ENCODE data around the gene MSANTD1. TPM values are rescaled to one million over a fixed set of nuclear protein-coding genes. Genes with fewer than 3 reads are reported as not detected.
A peak's percentile ranks its signal among the peaks of the same experiment; 100 is the strongest.

Gene MSANTD1
- total and polyA plus RNA-seq, 8 donors = 0.31 to 5.8 (median 2.6) TPM; not detected in 2

DNA sequence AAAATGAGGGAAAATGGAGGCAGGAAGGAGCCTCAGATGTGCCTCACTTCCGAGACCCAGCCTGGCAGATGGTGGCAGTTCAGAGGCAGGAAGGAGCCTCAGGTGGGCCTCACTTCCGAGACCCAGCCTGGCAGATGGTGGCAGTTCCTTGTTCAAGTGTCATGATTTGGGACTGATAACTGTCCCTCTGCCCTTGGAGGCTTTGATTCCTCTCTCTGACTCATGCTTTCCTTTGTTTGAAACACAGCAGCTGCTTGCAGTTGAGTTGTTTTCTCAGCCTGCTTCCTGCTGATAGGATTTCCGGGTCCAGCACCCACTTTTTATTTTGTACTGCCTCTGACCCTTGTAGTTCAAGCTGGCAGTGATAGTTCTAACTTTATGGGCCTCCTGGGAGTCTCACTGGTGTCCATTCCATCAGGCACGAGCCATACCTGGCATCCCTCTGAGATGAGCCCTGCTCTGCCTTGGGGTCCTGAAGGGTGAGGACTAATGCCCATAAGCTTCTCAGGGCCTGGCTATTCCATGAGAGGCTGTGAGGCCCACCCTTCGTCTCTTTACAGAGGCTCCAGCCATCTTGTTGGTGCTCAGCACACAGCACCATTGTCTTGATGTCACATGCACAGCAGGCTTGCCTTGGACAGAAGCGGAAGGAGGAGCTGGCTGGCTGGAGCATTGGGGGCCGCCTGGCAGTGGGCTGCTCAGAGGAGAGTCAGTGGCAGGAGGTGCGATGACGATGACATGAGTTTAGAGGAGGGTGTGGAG lies 56.8 kb downstream of the MSANTD1 start:
- Histone ChIP-seq H3K4me3 (no peak overlapping the region), H3K4me1 (peaks cover 43 to 68% (median 53%) of the 10 kb centered on the region in 4 donors), H3K36me3 (no peaks in the 10 kb centered on the region), H3K27me3 (no peaks in the 10 kb centered on the region), H3K9me3 (no peaks in the 10 kb centered on the region), H3K27ac (peak overlapping the region in 3 of 5 donors; percentile 7 to 62 (median 56))
- intact Hi-C loops (cut with DNase I; ENCODE audit: low total_unique reads) = no loop called here
- WGBS, 5 donors = 71 to 81% (median 73%) methylated on average over 9 of the region's 9 CpGs
- TF ChIP-seq POLR2A (IDR thresholded peaks at IDR 0.05) (no peak), POLR2AphosphoS5 (IDR thresholded peaks at IDR 0.05) (peak in 2 of 3 donors; percentile 41 to 75)
- DNase-seq = no peak

Other genes starting within 250 kb of the MSANTD1 start
- not detected for gene HTT-AS, start 174.6 kb upstream of the MSANTD1 start, total RNA-seq
- not detected for gene HTT-AS, start 174.6 kb upstream of the MSANTD1 start, polyA plus RNA-seq
- 10 to 100 TPM; 39.0 to 95.7 (median 74.7) TPM for gene HTT, start 174.5 kb upstream of the MSANTD1 start, total RNA-seq
- 10 to 100 TPM in 1 of 3 donors, 1 to 10 TPM in 2; 3.4 to 14.3 (median 7.3) TPM for gene HTT, start 174.5 kb upstream of the MSANTD1 start, polyA plus RNA-seq
- 10 to 100 TPM in 2 of 5 donors, 1 to 10 TPM in 3; 3.5 to 51.8 (median 9.0) TPM for gene RGS12, start 43.9 kb downstream of the MSANTD1 start, total RNA-seq
- 10 to 100 TPM; 18.9 to 35.2 (median 20.5) TPM for gene RGS12, start 43.9 kb downstream of the MSANTD1 start, polyA plus RNA-seq
- gene HGFAC, start 192.8 kb downstream of the MSANTD1 start, total RNA-seq = not detected
- 1 to 10 TPM in 2 of 3 donors, under 1 TPM in 1; 0.50 to 3.4 (median 1.2) TPM for gene HGFAC, start 192.8 kb downstream of the MSANTD1 start, polyA plus RNA-seq
- gene DOK7, start 214.1 kb downstream of the MSANTD1 start, total RNA-seq = 1 to 10 TPM in 3 of 5 donors, under 1 TPM in 1, not detected in 1; 0.37 to 8.1 (median 4.6) TPM
- 1 to 10 TPM; 1.7 to 5.0 (median 4.3) TPM for gene DOK7, start 214.1 kb downstream of the MSANTD1 start, polyA plus RNA-seq